ENCODE data around the gene NFIB. TPM values are rescaled to one million over a fixed set of nuclear protein-coding genes. Genes with fewer than 3 reads are reported as not detected.

NFIB gene
- total and polyA plus RNA-seq, 2 of the 8 experiments (the other 6 are each of a cell fraction or from before 2014, with no cell fraction given): 2.6 to 13.1 TPM

DNA sequence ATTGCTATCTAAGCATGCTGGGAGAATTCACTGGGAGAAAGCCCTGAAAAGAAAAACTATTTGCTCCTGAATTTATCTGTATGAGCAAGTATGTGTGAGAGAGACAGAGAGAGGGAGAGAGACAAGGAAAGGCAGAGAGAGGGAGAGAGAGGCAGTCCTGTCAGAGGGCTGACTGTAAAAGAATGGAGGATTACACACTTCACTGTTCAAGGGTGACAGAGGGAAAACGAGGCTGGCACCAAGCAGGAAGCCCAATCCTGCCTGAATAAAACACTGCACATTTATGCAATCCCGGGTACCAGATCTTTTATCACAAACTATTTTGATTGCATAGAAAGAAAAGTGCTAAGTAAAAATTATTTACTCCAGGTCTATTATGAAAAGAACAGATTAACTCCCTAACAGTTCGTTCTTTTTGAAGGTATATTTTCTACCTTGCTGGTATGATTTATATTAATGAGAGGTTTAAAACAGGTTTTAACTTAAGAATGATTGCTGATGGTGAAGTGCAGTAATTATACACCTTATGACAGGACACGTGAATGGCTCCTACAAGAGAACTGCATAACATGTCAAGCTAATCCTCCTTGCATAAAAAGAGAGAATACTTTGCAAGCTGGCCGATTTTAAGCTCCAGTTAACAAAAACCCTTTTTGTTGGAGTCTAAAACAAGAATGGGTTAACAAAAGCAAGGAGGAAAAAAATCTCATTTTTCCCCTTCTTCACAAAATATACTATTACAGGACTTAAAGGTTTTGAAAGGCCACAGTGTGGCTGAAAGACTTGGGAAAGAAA lies 82.5 kb downstream of the NFIB start (continued):
- no peak for TF ChIP-seq TCF12 (IDR thresholded peaks at IDR 0.05; ENCODE audit: low read depth, low read length)
- no peak for TF ChIP-seq FOSL1 (IDR thresholded peaks at IDR 0.05; ENCODE audit: insufficient read depth, low read depth, low read length)
- no peak for TF ChIP-seq SAP30 (IDR thresholded peaks at IDR 0.05; ENCODE audit: insufficient read depth, insufficient replicate concordance, low read length)
